Cardiac ventricle fibroblast (primary cell): ENCODE results near the gene ELAC1. TPM values are rescaled to one million over a fixed set of nuclear protein-coding genes. Genes with fewer than 3 reads are reported as not detected.

ENCODE experiments used
- total RNA-seq: library from RNA; depleted of rRNA; stranded (reverse); fragments of >200 nt; gene quantifications from 2 replicates; pipeline ENCODE4 v1.2.3, GENCODE V29; 2015

ELAC1 gene
- total RNA-seq: 4.2 and 7.9 TPM in 2 replicates

GRCh38 chr18:50967714-50968661 lies at the start of gene ELAC1:
TSS of gene ELAC1 (plus strand) at chr18:50968040. CDS start at chr18:50974405, 6,365 bp downstream.

GRCh38 chr18:51029694-51030536 lies 62.1 kb downstream of the ELAC1 start, which contains the start of gene SMAD4:
TSS of gene SMAD4 (plus strand) at chr18:51030213. CDS start at chr18:51047047, 16,834 bp downstream.

Other genes with a start within 250 kb of the ELAC1 start
- 2.1 and 6.9 TPM in 2 replicates for gene MRO, start 148.0 kb upstream of the ELAC1 start, total RNA-seq
- 19.0 and 20.0 TPM in 2 replicates for gene ME2, start 88.9 kb upstream of the ELAC1 start, total RNA-seq
- gene SMAD4, start 62.2 kb downstream of the ELAC1 start, total RNA-seq: 46.2 and 78.0 TPM in 2 replicates
- gene MEX3C, start 229.6 kb downstream of the ELAC1 start, total RNA-seq: 25.8 and 27.0 TPM in 2 replicates